ENCODE results near the gene IDUA.
"Not testable (repeated sequence)": the region's sequence is repeated elsewhere in the genome, so short reads cannot be mapped to it uniquely, and the experiment has no call there.

Gene IDUA

GRCh38 chr4:970046-970745 lies 16.6 kb upstream of the IDUA start:
- no peak overlapping the region for H3K9ac ChIP-seq (ENCODE audit: low read length in 2 of 2)
- peaks cover 37% of the 10 kb centered on the region for H3K4me1 ChIP-seq (ENCODE audit: control insufficient read depth, insufficient read depth, low read length)
- H3K9me3 ChIP-seq (ENCODE audit: control insufficient read depth in 2 of 2, low read length in 2 of 2) = no peaks in the 10 kb centered on the region
- H3K27ac ChIP-seq (ENCODE audit: low read length) = no peak overlapping the region
- H3K36me3 ChIP-seq (ENCODE audit: control insufficient read depth in 2 of 2, insufficient read depth in 2 of 2, low read length in 2 of 2) = peaks cover 0 to 8% of the 10 kb centered on the region in 2 donors
- peaks cover 0 to 8% of the 10 kb centered on the region in 2 donors for H3K27me3 ChIP-seq (ENCODE audit: control insufficient read depth in 1 of 2, insufficient read depth in 2 of 2, low read length in 2 of 2)
- no peak overlapping the region for H3K4me3 ChIP-seq (ENCODE audit: low read length in 2 of 2)

GRCh38 chr4:970854-971520 lies 15.9 kb upstream of the IDUA start:
- Histone ChIP-seq H3K9me3 (ENCODE audit: control insufficient read depth in 2 of 2, low read length in 2 of 2) (no peaks in the 10 kb centered on the region), H3K9ac (ENCODE audit: low read length in 2 of 2) (no peak overlapping the region), H3K36me3 (ENCODE audit: control insufficient read depth in 2 of 2, insufficient read depth in 2 of 2, low read length in 2 of 2) (peaks cover 0 to 3% of the 10 kb centered on the region in 2 donors), H3K4me1 (ENCODE audit: control insufficient read depth, insufficient read depth, low read length) (peaks cover 37% of the 10 kb centered on the region), H3K27me3 (ENCODE audit: control insufficient read depth in 1 of 2, insufficient read depth in 2 of 2, low read length in 2 of 2) (peaks cover 0 to 8% of the 10 kb centered on the region in 2 donors), H3K27ac (ENCODE audit: low read length) (no peak overlapping the region), H3K4me3 (ENCODE audit: low read length in 2 of 2) (no peak overlapping the region)

- H3K27ac ChIP-seq (ENCODE audit: low read length) = no peak overlapping the region
Observed at GRCh38 chr4:971666-972500, 15.0 kb upstream of the IDUA start.

GRCh38 chr4:972651-973424 lies 14.0 kb upstream of the IDUA start:
- Histone ChIP-seq H3K4me1 (ENCODE audit: control insufficient read depth, insufficient read depth, low read length) (peaks cover 32% of the 10 kb centered on the region), H3K27ac (ENCODE audit: low read length) (no peak overlapping the region), H3K9ac (ENCODE audit: low read length in 2 of 2) (peak overlapping the region; percentile 57 to 71), H3K36me3 (ENCODE audit: control insufficient read depth in 2 of 2, insufficient read depth in 2 of 2, low read length in 2 of 2) (no peaks in the 10 kb centered on the region), H3K9me3 (ENCODE audit: control insufficient read depth in 2 of 2, low read length in 2 of 2) (no peaks in the 10 kb centered on the region), H3K27me3 (ENCODE audit: control insufficient read depth in 1 of 2, insufficient read depth in 2 of 2, low read length in 2 of 2) (peaks cover 0 to under 1% of the 10 kb centered on the region in 2 donors), H3K4me3 (ENCODE audit: low read length in 2 of 2) (peak overlapping the region; percentile 72 to 81)

More at GRCh38 chr4:971666-972500, 15.0 kb upstream of the IDUA start:
- Histone ChIP-seq H3K9me3 (ENCODE audit: control insufficient read depth in 2 of 2, low read length in 2 of 2) (no peaks in the 10 kb centered on the region), H3K27me3 (ENCODE audit: control insufficient read depth in 1 of 2, insufficient read depth in 2 of 2, low read length in 2 of 2) (peaks cover 0 to 8% of the 10 kb centered on the region in 2 donors), H3K4me3 (ENCODE audit: low read length in 2 of 2) (peak overlapping the region; percentile 72 to 81), H3K4me1 (ENCODE audit: control insufficient read depth, insufficient read depth, low read length) (peaks cover 37% of the 10 kb centered on the region), H3K36me3 (ENCODE audit: control insufficient read depth in 2 of 2, insufficient read depth in 2 of 2, low read length in 2 of 2) (no peaks in the 10 kb centered on the region), H3K9ac (ENCODE audit: low read length in 2 of 2) (peak overlapping the region; percentile 57 to 60)

- Histone ChIP-seq H3K36me3 (ENCODE audit: control insufficient read depth in 2 of 2, insufficient read depth in 2 of 2, low read length in 2 of 2) (no peaks in the 10 kb centered on the region), H3K27me3 (ENCODE audit: control insufficient read depth in 1 of 2, insufficient read depth in 2 of 2, low read length in 2 of 2) (no peaks in the 10 kb centered on the region), H3K27ac (ENCODE audit: low read length) (no peak within 1 kb of the TSS), H3K4me3 (ENCODE audit: low read length in 2 of 2) (peak within 1 kb of the TSS; percentile 72 to 81), H3K9ac (ENCODE audit: low read length in 2 of 2) (peak within 1 kb of the TSS; percentile 57 to 71), H3K4me1 (ENCODE audit: control insufficient read depth, insufficient read depth, low read length) (peaks cover 27% of the 10 kb centered on the region), H3K9me3 (ENCODE audit: control insufficient read depth in 2 of 2, low read length in 2 of 2) (no peaks in the 10 kb centered on the region)
Observed at GRCh38 chr4:973431-974397, 13.1 kb upstream of the IDUA start, which contains the start of gene DGKQ. TSS of gene DGKQ (minus strand) at chr4:973569. CDS start at chr4:973482, 87 bp downstream.

- Histone ChIP-seq H3K4me1 (ENCODE audit: control insufficient read depth, insufficient read depth, low read length) (peaks cover 27% of the 10 kb centered on the region), H3K9me3 (ENCODE audit: control insufficient read depth in 2 of 2, low read length in 2 of 2) (no peaks in the 10 kb centered on the region), H3K9ac (ENCODE audit: low read length in 2 of 2) (no peak overlapping the region), H3K27me3 (ENCODE audit: control insufficient read depth in 1 of 2, insufficient read depth in 2 of 2, low read length in 2 of 2) (no peaks in the 10 kb centered on the region), H3K36me3 (ENCODE audit: control insufficient read depth in 2 of 2, insufficient read depth in 2 of 2, low read length in 2 of 2) (no peaks in the 10 kb centered on the region), H3K27ac (ENCODE audit: low read length) (no peak overlapping the region), H3K4me3 (ENCODE audit: low read length in 2 of 2) (no peak overlapping the region)
Observed at GRCh38 chr4:974668-975067, 12.2 kb upstream of the IDUA start.

GRCh38 chr4:976016-976415 lies 10.8 kb upstream of the IDUA start:
- not testable (repeated sequence) for H3K4me3 ChIP-seq (ENCODE audit: low read length in 2 of 2); H3K27me3 ChIP-seq (ENCODE audit: control insufficient read depth in 1 of 2, insufficient read depth in 2 of 2, low read length in 2 of 2); H3K36me3 ChIP-seq (ENCODE audit: control insufficient read depth in 2 of 2, insufficient read depth in 2 of 2, low read length in 2 of 2); H3K9me3 ChIP-seq (ENCODE audit: control insufficient read depth in 2 of 2, low read length in 2 of 2); H3K9ac ChIP-seq (ENCODE audit: low read length in 2 of 2); H3K27ac ChIP-seq (ENCODE audit: low read length)
- H3K4me1 ChIP-seq (ENCODE audit: control insufficient read depth, insufficient read depth, low read length) = peaks cover 26% of the 10 kb centered on the region

- Histone ChIP-seq H3K4me1 (ENCODE audit: control insufficient read depth, insufficient read depth, low read length) (no peaks in the 10 kb centered on the region), H3K27ac (ENCODE audit: low read length) (no peak overlapping the region), H3K9me3 (ENCODE audit: control insufficient read depth in 2 of 2, low read length in 2 of 2) (no peaks in the 10 kb centered on the region), H3K27me3 (ENCODE audit: control insufficient read depth in 1 of 2, insufficient read depth in 2 of 2, low read length in 2 of 2) (no peaks in the 10 kb centered on the region), H3K4me3 (ENCODE audit: low read length in 2 of 2) (no peak overlapping the region), H3K36me3 (ENCODE audit: control insufficient read depth in 2 of 2, insufficient read depth in 2 of 2, low read length in 2 of 2) (no peaks in the 10 kb centered on the region), H3K9ac (ENCODE audit: low read length in 2 of 2) (no peak overlapping the region)
Observed at GRCh38 chr4:978957-979701, 7.7 kb upstream of the IDUA start.

- Histone ChIP-seq H3K9ac (ENCODE audit: low read length in 2 of 2) (no peak overlapping the region), H3K9me3 (ENCODE audit: control insufficient read depth in 2 of 2, low read length in 2 of 2) (no peaks in the 10 kb centered on the region), H3K4me1 (ENCODE audit: control insufficient read depth, insufficient read depth, low read length) (peaks cover 9% of the 10 kb centered on the region), H3K4me3 (ENCODE audit: low read length in 2 of 2) (no peak overlapping the region), H3K27me3 (ENCODE audit: control insufficient read depth in 1 of 2, insufficient read depth in 2 of 2, low read length in 2 of 2) (no peaks in the 10 kb centered on the region), H3K36me3 (ENCODE audit: control insufficient read depth in 2 of 2, insufficient read depth in 2 of 2, low read length in 2 of 2) (no peaks in the 10 kb centered on the region), H3K27ac (ENCODE audit: low read length) (no peak overlapping the region)
Observed at GRCh38 chr4:982291-982690, 4.6 kb upstream of the IDUA start.

Measured in stomach smooth muscle (tissue), 2 donors.